Spinal cord (tissue), 10 donors: ENCODE data around the gene NR2C1. TPM values are rescaled to one million over a fixed set of nuclear protein-coding genes. Genes with fewer than 3 reads are reported as not detected.
"Not testable (repeated sequence)": the region's sequence is repeated elsewhere in the genome, so short reads cannot be mapped to it uniquely, and the experiment has no call there.

Source experiments
- DNase-seq, 6 donors: peaks; one replicate each; pipeline versions ENCODE4 v3.0.0 to v3.0.0-alpha.2; 2013 to 2015; ENCODE audit warnings: low spot score in 6 of 6, low read depth in 4 of 6
- H3K27ac ChIP-seq: one replicate; pipeline ENCODE4 v1.5.1; 2013; ENCODE audit warnings: low read depth, low read length, control low read depth
- H3K27me3 ChIP-seq: one replicate; pipeline ENCODE4 v1.6.1; 2013; ENCODE audit warnings: low read length; ENCODE audit not compliant: control insufficient read depth, insufficient read depth
- H3K36me3 ChIP-seq: one replicate; pipeline ENCODE4 v1.6.1; 2013; ENCODE audit warnings: low read length; ENCODE audit not compliant: control insufficient read depth, insufficient read depth
- H3K4me1 ChIP-seq: one replicate; pipeline ENCODE4 v1.6.1; 2013; ENCODE audit warnings: low read length; ENCODE audit not compliant: control insufficient read depth, insufficient read depth
- H3K4me3 ChIP-seq: one replicate; pipeline ENCODE4 v1.5.1; 2013; ENCODE audit warnings: low read depth, low read length, control low read depth
- H3K9me3 ChIP-seq: one replicate; pipeline ENCODE4 v1.6.1; 2013; ENCODE audit warnings: low read length; ENCODE audit not compliant: control insufficient read depth, insufficient read depth
- WGBS: methylation state at CpG from one replicate; pipeline ENCODE4 v1.1.5; 2013; ENCODE audit warnings: missing lambda C conversion rate; ENCODE audit not compliant: insufficient coverage; 5-methylcytosine and 5-hydroxymethylcytosine counted together
- polyA plus RNA-seq, 2 donors: library from polyadenylated mRNA; unstranded; fragments of 120-200 nt; gene quantifications; one replicate each; pipeline ENCODE4 v1.2.1, GENCODE V29; 2013; ENCODE audit not compliant: insufficient read length in 2 of 2
- total RNA-seq, 2 donors: library from RNA; depleted of rRNA in 1 of 2; stranded (reverse); fragments of 120-200 nt in 1 of 2; fragments of >200 nt in 1 of 2; gene quantifications; one replicate each; pipeline versions ENCODE4 v1.2.3 to v1.2.4, GENCODE V29; 2013 to 2014
- donor health status: healthy.

Gene NR2C1
- total and polyA plus RNA-seq, 4 donors, result 50.6 to 76.1 (median 69.2) TPM

DNA sequence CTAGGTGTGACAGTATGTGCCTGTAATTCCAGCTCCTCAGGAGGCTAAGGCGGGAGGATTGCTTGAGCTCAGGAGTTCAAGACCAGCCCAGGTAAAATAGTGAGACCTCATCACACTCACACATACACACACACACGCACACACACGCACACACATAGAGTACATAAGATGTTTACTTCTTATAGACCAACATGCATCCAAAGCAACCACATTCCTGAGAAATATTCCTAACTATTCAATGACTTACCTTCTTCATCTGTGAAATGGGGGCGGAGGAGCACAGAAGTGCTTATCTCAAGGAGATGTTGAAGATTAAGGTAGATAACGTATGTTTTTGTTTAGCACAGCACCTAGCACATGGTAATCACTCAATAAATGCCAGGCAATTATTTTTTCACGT is 76.4 kb downstream of the NR2C1 start:
- no CpG with 5 or more reads among the region's 6 CpGs for whole genome bisulfite sequencing
- no peak overlapping the region for H3K27ac ChIP-seq
- H3K36me3 ChIP-seq, result peaks cover 23% of the 10 kb centered on the region

GRCh38 chr12:94994312-94994711 is 79.1 kb downstream of the NR2C1 start:
- H3K9me3 ChIP-seq, result no peaks in the 10 kb centered on the region
- no peaks in the 10 kb centered on the region for H3K27me3 ChIP-seq
- no peak for DNase-seq
- peaks cover 15% of the 10 kb centered on the region for H3K36me3 ChIP-seq
- WGBS, result 90% methylated on average over 2 of the region's 2 CpGs
- H3K4me1 ChIP-seq, result no peaks in the 10 kb centered on the region
- H3K4me3 ChIP-seq, result no peak overlapping the region
- no peak overlapping the region for H3K27ac ChIP-seq

More for the DNA sequence above, 76.4 kb downstream of the NR2C1 start:
- no peak for DNase-seq
- Histone ChIP-seq H3K4me1 (peaks cover 5% of the 10 kb centered on the region), H3K9me3 (no peaks in the 10 kb centered on the region), H3K4me3 (no peak overlapping the region), H3K27me3 (no peaks in the 10 kb centered on the region)

- H3K4me1 ChIP-seq, H3K27ac ChIP-seq, H3K4me3 ChIP-seq, H3K9me3 ChIP-seq, H3K27me3 ChIP-seq, DNase-seq: not testable (repeated sequence)
- no CpG with 5 or more reads among the region's 3 CpGs for WGBS
- peaks cover 15% of the 10 kb centered on the region for H3K36me3 ChIP-seq
Measured at GRCh38 chr12:94993855-94994254, 79.6 kb downstream of the NR2C1 start.

GRCh38 chr12:94990222-94990621 is 83.2 kb downstream of the NR2C1 start:
- no peak overlapping the region for H3K27ac ChIP-seq
- peaks cover 8% of the 10 kb centered on the region for H3K36me3 ChIP-seq

DNA sequence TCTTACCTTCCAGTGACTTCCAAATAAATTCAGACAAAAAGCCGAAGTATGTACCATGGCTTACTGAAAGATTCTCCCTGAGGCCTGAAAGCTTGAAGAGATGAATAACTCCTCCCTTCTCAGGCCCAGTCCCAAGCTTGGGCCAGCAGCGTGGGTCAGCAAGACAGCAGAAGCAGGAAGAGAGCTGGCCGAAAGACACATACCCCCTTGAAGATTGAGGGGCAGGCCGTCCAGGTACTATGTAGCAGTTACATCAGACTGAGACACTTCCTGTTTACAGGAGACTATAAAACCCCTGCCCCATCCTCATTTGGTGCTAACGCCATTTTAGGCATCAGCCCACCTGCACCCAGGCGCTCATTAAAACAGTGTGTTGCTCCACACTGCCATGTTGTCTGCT is 84.9 kb downstream of the NR2C1 start:
- no peaks in the 10 kb centered on the region for H3K27me3 ChIP-seq
- WGBS, result 78% methylated on average over 6 of the region's 6 CpGs
- no peak overlapping the region for H3K4me3 ChIP-seq
- H3K4me1 ChIP-seq, result no peaks in the 10 kb centered on the region
- no peak overlapping the region for H3K27ac ChIP-seq
- H3K9me3 ChIP-seq, result no peaks in the 10 kb centered on the region
- H3K36me3 ChIP-seq, result peaks cover 11% of the 10 kb centered on the region
- DNase-seq, result no peak

More at GRCh38 chr12:94990222-94990621, 83.2 kb downstream of the NR2C1 start:
- 100% methylated on average over 3 of the region's 3 CpGs for WGBS
- no peak overlapping the region for H3K4me3 ChIP-seq
- no peak for DNase-seq
- H3K9me3 ChIP-seq, result no peaks in the 10 kb centered on the region
- no peaks in the 10 kb centered on the region for H3K4me1 ChIP-seq
- H3K27me3 ChIP-seq, result no peaks in the 10 kb centered on the region

DNA sequence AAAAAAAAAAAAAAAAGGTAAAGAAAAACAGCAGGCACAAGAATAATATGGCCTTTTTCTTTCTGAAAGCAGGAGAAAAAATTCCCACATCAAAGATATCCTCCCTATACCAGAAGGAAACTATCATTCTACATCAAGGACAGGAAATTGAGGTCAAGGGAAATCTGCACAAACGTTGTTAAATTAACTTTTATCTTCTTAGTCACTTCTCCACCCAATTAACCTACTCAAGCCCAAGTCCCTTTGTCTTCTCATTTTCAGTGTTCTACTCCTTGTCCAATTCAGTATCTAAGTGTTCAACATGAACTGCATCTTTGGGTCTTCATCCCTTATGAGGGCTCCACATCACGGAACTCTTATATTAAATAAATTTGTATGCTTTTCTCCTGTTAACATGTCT is 85.6 kb downstream of the NR2C1 start:
- Histone ChIP-seq H3K4me3 (no peak overlapping the region), H3K27me3 (no peaks in the 10 kb centered on the region), H3K4me1 (no peaks in the 10 kb centered on the region), H3K36me3 (peaks cover 11% of the 10 kb centered on the region), H3K9me3 (no peaks in the 10 kb centered on the region), H3K27ac (no peak overlapping the region)
- no peak for DNase-seq
- WGBS, result 25% methylated on average over 1 of the region's 2 CpGs

GRCh38 chr12:94987076-94987669 is 86.2 kb downstream of the NR2C1 start:
- no peaks in the 10 kb centered on the region for H3K4me1 ChIP-seq
- no peak overlapping the region for H3K4me3 ChIP-seq
- WGBS, result 98% methylated on average over 4 of the region's 8 CpGs
- H3K9me3 ChIP-seq, result no peaks in the 10 kb centered on the region
- no peaks in the 10 kb centered on the region for H3K27me3 ChIP-seq
- H3K36me3 ChIP-seq, result peaks cover 11% of the 10 kb centered on the region
- no peak overlapping the region for H3K27ac ChIP-seq
- no peak for DNase-seq

GRCh38 chr12:94985099-94985498 is 88.3 kb downstream of the NR2C1 start:
- not testable (repeated sequence) for H3K27me3 ChIP-seq, H3K27ac ChIP-seq, H3K9me3 ChIP-seq, H3K4me3 ChIP-seq, DNase-seq, H3K36me3 ChIP-seq, H3K4me1 ChIP-seq
- 99% methylated on average over 8 of the region's 9 CpGs for WGBS

GRCh38 chr12:94983321-94983720 is 90.1 kb downstream of the NR2C1 start:
- H3K4me1 ChIP-seq, result no peaks in the 10 kb centered on the region
- H3K27me3 ChIP-seq, result no peaks in the 10 kb centered on the region
- peaks cover 7% of the 10 kb centered on the region for H3K36me3 ChIP-seq
- H3K27ac ChIP-seq, result no peak overlapping the region
- 100% methylated on average over 2 of the region's 2 CpGs for WGBS
- no peak for DNase-seq
- no peak overlapping the region for H3K4me3 ChIP-seq
- H3K9me3 ChIP-seq, result no peaks in the 10 kb centered on the region

DNA sequence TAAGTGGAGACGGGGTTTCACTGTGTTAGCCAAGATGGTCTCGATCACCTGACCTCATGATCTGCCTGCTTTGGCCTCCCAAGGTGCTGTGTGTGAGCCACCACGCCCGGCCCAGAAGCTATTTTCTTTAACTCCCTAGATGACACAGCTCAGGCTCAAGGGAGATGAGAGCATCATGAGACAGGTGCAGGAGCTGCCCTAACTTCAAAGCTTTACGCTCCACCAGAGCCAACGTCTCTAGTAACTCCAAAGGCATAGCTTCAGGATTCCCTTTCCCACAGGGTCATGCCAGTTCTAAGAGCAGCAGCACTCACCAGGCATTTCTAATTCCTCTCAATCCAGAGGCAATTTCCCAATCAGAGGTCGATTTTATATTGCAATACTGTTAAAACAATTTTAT is 91.0 kb downstream of the NR2C1 start:
- no peak overlapping the region for H3K27ac ChIP-seq

More for the DNA sequence above, 91.0 kb downstream of the NR2C1 start:
- Histone ChIP-seq H3K36me3 (peaks cover 7% of the 10 kb centered on the region), H3K27me3 (no peaks in the 10 kb centered on the region), H3K9me3 (no peaks in the 10 kb centered on the region), H3K4me3 (no peak overlapping the region), H3K4me1 (no peaks in the 10 kb centered on the region)
- WGBS, result 91% methylated on average over 5 of the region's 7 CpGs
- DNase-seq, result no peak
